CD4-positive, alpha-beta T cell (primary cell): ENCODE measurements around the gene IGSF10. TPM values are rescaled to one million over a fixed set of nuclear protein-coding genes. Genes with fewer than 3 reads are reported as not detected.

Experiments used
- ATAC-seq: fragments of 200-7000 bp; cut with Tn5 transposase; one replicate; pipeline ENCODE4 v1.10.0; 2022; ENCODE audit warnings: mild to moderate bottlenecking; ENCODE audit not compliant: poor library complexity
- CTCF ChIA-PET: fragments of 350-600 bp; sonication (Branson Sonifier 250); formaldehyde crosslinking; loops from one replicate; lab custom pipeline; 2021; ENCODE audit warnings: antibody characterized with exemption, inconsistent platforms; lab: Charles Lee
- POLR2A ChIA-PET: fragments of 350-600 bp; sonication (Branson Sonifier 250); formaldehyde crosslinking; loops from one replicate; lab custom pipeline; 2021; ENCODE audit warnings: antibody characterized with exemption, inconsistent platforms; lab: Charles Lee
- DNase-seq, 14 experiments: peaks; one replicate each; pipeline ENCODE4 v3.0.0-alpha.2; 2013 to 2020; ENCODE audit warnings: mixed read lengths in 2 of 14
- H3K27ac ChIP-seq, 2 donors: one replicate each; pipeline versions ENCODE4 v1.5.1 to v1.7.0; 2013; ENCODE audit warnings: low read length in 2 of 2, low read depth in 1 of 2, mild to moderate bottlenecking in 1 of 2
- H3K27me3 ChIP-seq, 2 experiments: 1 replicate in 1 of 2; 2 replicates in 1 of 2; pipeline versions ENCODE4 v1.6.1 to v1.7.0; 2013; ENCODE audit warnings: low read length in 2 of 2, control low read depth in 1 of 2, mild to moderate bottlenecking in 1 of 2, moderate library complexity in 1 of 2; ENCODE audit not compliant: insufficient read depth in 2 of 2, control insufficient read depth in 1 of 2
- H3K36me3 ChIP-seq: one replicate; pipeline ENCODE4 v1.6.1; 2013; ENCODE audit warnings: low read length, control low read depth; ENCODE audit not compliant: insufficient read depth
- H3K4me1 ChIP-seq: one replicate; pipeline ENCODE4 v1.6.1; 2013; ENCODE audit warnings: low read length, control low read depth; ENCODE audit not compliant: insufficient read depth
- H3K4me3 ChIP-seq: one replicate; pipeline ENCODE4 v1.5.1; 2013; ENCODE audit warnings: mild to moderate bottlenecking, low read length, moderate library complexity
- H3K9me3 ChIP-seq, 2 experiments: 1 replicate in 1 of 2; 2 replicates in 1 of 2; pipeline versions ENCODE4 v1.6.1 to v1.7.0; 2013; ENCODE audit warnings: low read length in 2 of 2, mild to moderate bottlenecking in 2 of 2, control low read depth in 1 of 2, moderate library complexity in 1 of 2; ENCODE audit not compliant: control insufficient read depth in 1 of 2, insufficient read depth in 1 of 2
- H3K27ac Mint-ChIP-seq: one replicate; pipeline ENCODE4 v1.8.0; 2020; ENCODE audit warnings: mixed read lengths
- H3K27me3 Mint-ChIP-seq: one replicate; pipeline ENCODE4 v1.8.0; 2021; ENCODE audit warnings: mixed read lengths
- H3K36me3 Mint-ChIP-seq: one replicate; pipeline ENCODE4 v1.8.0; 2021; ENCODE audit warnings: low read depth, mixed read lengths
- H3K4me1 Mint-ChIP-seq: one replicate; pipeline ENCODE4 v1.8.0; 2021; ENCODE audit warnings: low read depth, mixed read lengths
- H3K4me3 Mint-ChIP-seq: one replicate; pipeline ENCODE4 v1.8.0; 2020; ENCODE audit warnings: mild to moderate bottlenecking, mixed read lengths
- H3K9me3 Mint-ChIP-seq: one replicate; pipeline ENCODE4 v1.8.0; 2020; ENCODE audit warnings: mixed read lengths
- CTCF ChIP-seq: fragments of 200-600 bp; IDR thresholded peaks from one replicate; pipeline ENCODE4 v1.8.0; 2022; ENCODE audit warnings: antibody characterized with exemption, mild to moderate bottlenecking
- intact Hi-C, 2 experiments: fragments of 100-400 bp; cut with DNase I in 1 of 2; cut with micrococcal nuclease in 1 of 2; formaldehyde crosslinking; loops; one replicate each; pipeline versions ENCODE4 v1.15.1 to v1.9.0; 2023 to 2025; cut with DNase I, micrococcal nuclease
- total RNA-seq, 174 experiments: library from RNA in 2 of 174; stranded (reverse) in 2 of 174; gene quantifications; one replicate each; pipeline ENCODE4 v1.2.3 and lab custom pipeline; 2021 to 2026

The IGSF10 gene
- total RNA-seq, 2 experiments from 2014 or later = not detected

GRCh38 chr3:151426341-151426657 is 34.6 kb downstream of the IGSF10 start:
- H3K9me3 Mint-ChIP-seq = no peaks in the 10 kb centered on the region
- no peaks in the 10 kb centered on the region for H3K36me3 ChIP-seq
- DNase-seq (no peak), ATAC-seq (no peak)
- no peak overlapping the region for H3K27ac ChIP-seq
- no peaks in the 10 kb centered on the region for H3K4me1 Mint-ChIP-seq
- POLR2A ChIA-PET = no interaction called here
- CTCF ChIA-PET = no interaction called here
- H3K27me3 ChIP-seq = no peaks in the 10 kb centered on the region
- no peak overlapping the region for H3K4me3 ChIP-seq
- H3K4me1 ChIP-seq = no peaks in the 10 kb centered on the region
- intact Hi-C loops = no loop called here
- H3K27me3 Mint-ChIP-seq = no peaks in the 10 kb centered on the region
- no peaks in the 10 kb centered on the region for H3K9me3 ChIP-seq
- H3K4me3 Mint-ChIP-seq = no peak overlapping the region
- no peak for TF ChIP-seq CTCF
- no peak overlapping the region for H3K27ac Mint-ChIP-seq
- no peaks in the 10 kb centered on the region for H3K36me3 Mint-ChIP-seq

- ChIA-PET CTCF (no interaction called here), POLR2A (no interaction called here)
- Mint-ChIP-seq H3K27me3 (no peaks in the 10 kb centered on the region), H3K4me1 (no peaks in the 10 kb centered on the region), H3K36me3 (no peaks in the 10 kb centered on the region), H3K27ac (no peak overlapping the region), H3K4me3 (no peak overlapping the region), H3K9me3 (no peaks in the 10 kb centered on the region)
- H3K9me3 ChIP-seq = no peaks in the 10 kb centered on the region
- H3K4me1 ChIP-seq = no peaks in the 10 kb centered on the region
- no peak for DNase-seq
- intact Hi-C loops = no loop called here
- H3K27ac ChIP-seq = no peak overlapping the region
- H3K36me3 ChIP-seq = no peaks in the 10 kb centered on the region
- no peaks in the 10 kb centered on the region for H3K27me3 ChIP-seq
- no peak for ATAC-seq
- no peak overlapping the region for H3K4me3 ChIP-seq
- no peak for TF ChIP-seq CTCF
These were observed 35.1 kb downstream of the IGSF10 start for GRCh38 chr3:151425627-151426340.

- Mint-ChIP-seq H3K9me3 (no peaks in the 10 kb centered on the region), H3K27ac (no peak overlapping the region), H3K36me3 (no peaks in the 10 kb centered on the region), H3K4me1 (no peaks in the 10 kb centered on the region), H3K4me3 (no peak overlapping the region), H3K27me3 (no peaks in the 10 kb centered on the region)
- TF ChIP-seq CTCF = no peak
- ChIA-PET POLR2A (no interaction called here), CTCF (interaction anchor here (0.7 kb wide), 1 partner anchor 1513 kb away, joined by 5 read pairs; no protein-coding TSS in a partner anchor)
- no peaks in the 10 kb centered on the region for H3K36me3 ChIP-seq
- ATAC-seq (no peak), DNase-seq (no peak)
- no peak overlapping the region for H3K27ac ChIP-seq
- no peaks in the 10 kb centered on the region for H3K9me3 ChIP-seq
- no peaks in the 10 kb centered on the region for H3K27me3 ChIP-seq
- intact Hi-C loops = no loop called here
- H3K4me3 ChIP-seq = no peak overlapping the region
- no peaks in the 10 kb centered on the region for H3K4me1 ChIP-seq
These were observed 37.8 kb downstream of the IGSF10 start for GRCh38 chr3:151423091-151423490.
